Measurements from ENCODE around the gene NFIB. TPM values are rescaled to one million over a fixed set of nuclear protein-coding genes. Genes with fewer than 3 reads are reported as not detected.

NFIB gene
- total RNA-seq, 6 experiments from 2014 or later = 0.69 to 6.2 (median 4.4) TPM

- peaks cover 2% of the 10 kb centered on the region; the same call in 1 of the 2 replicates for H3K27me3 Mint-ChIP-seq (ENCODE audit: insufficient read depth)
- no peak overlapping the region for H3K4me3 Mint-ChIP-seq
- no peaks in the 10 kb centered on the region for H3K9me3 Mint-ChIP-seq
- DNase-seq = no peak
- H3K36me3 Mint-ChIP-seq (ENCODE audit: low read depth) = no peaks in the 10 kb centered on the region
- no peaks in the 10 kb centered on the region for H3K4me1 Mint-ChIP-seq (ENCODE audit: low read depth)
- no peak overlapping the region for H3K27ac Mint-ChIP-seq
- no peak for TF ChIP-seq CTCF (IDR thresholded peaks at IDR 0.05)
Observed at GRCh38 chr9:14228602-14229001, 85.3 kb downstream of the NFIB start.

- H3K36me3 Mint-ChIP-seq (ENCODE audit: low read depth) = no peaks in the 10 kb centered on the region
- no peak for DNase-seq
- H3K27ac Mint-ChIP-seq = no peak overlapping the region
- peaks cover 2% of the 10 kb centered on the region; the same call in 1 of the 2 replicates for H3K27me3 Mint-ChIP-seq (ENCODE audit: insufficient read depth)
- H3K4me3 Mint-ChIP-seq = no peak overlapping the region
- H3K4me1 Mint-ChIP-seq (ENCODE audit: low read depth) = peaks cover 3% of the 10 kb centered on the region
- no peaks in the 10 kb centered on the region for H3K9me3 Mint-ChIP-seq
- TF ChIP-seq CTCF (IDR thresholded peaks at IDR 0.05) = no peak
Observed at GRCh38 chr9:14226855-14227532, 86.9 kb downstream of the NFIB start.

- Mint-ChIP-seq H3K27ac (no peak overlapping the region), H3K36me3 (ENCODE audit: low read depth) (no peaks in the 10 kb centered on the region), H3K27me3 (ENCODE audit: insufficient read depth) (no peaks in the 10 kb centered on the region; the same call in 1 of the 2 replicates)
Observed at GRCh38 chr9:14223081-14223480, 90.9 kb downstream of the NFIB start.

GRCh38 chr9:14222149-14222835, 91.6 kb downstream of the NFIB start:
- peak overlapping the region; percentile 68; the same call in 1 of the 2 replicates for H3K27ac Mint-ChIP-seq
- TF ChIP-seq CTCF (IDR thresholded peaks at IDR 0.05) = no peak
- H3K4me3 Mint-ChIP-seq = no peak overlapping the region
- DNase-seq = no peak
- H3K27me3 Mint-ChIP-seq (ENCODE audit: insufficient read depth) = no peaks in the 10 kb centered on the region; the same call in 1 of the 2 replicates
- peaks cover 27% of the 10 kb centered on the region for H3K4me1 Mint-ChIP-seq (ENCODE audit: low read depth)
- no peaks in the 10 kb centered on the region for H3K36me3 Mint-ChIP-seq (ENCODE audit: low read depth)
- H3K9me3 Mint-ChIP-seq = no peaks in the 10 kb centered on the region

More at GRCh38 chr9:14223081-14223480, 90.9 kb downstream of the NFIB start:
- no peak overlapping the region for H3K4me3 Mint-ChIP-seq
- TF ChIP-seq CTCF (IDR thresholded peaks at IDR 0.05) = no peak
- no peaks in the 10 kb centered on the region for H3K9me3 Mint-ChIP-seq
- DNase-seq = no peak
- H3K4me1 Mint-ChIP-seq (ENCODE audit: low read depth) = peaks cover 27% of the 10 kb centered on the region

GRCh38 chr9:14221558-14221957, 92.4 kb downstream of the NFIB start:
- Mint-ChIP-seq H3K27ac (peak overlapping the region; percentile 68), H3K36me3 (ENCODE audit: low read depth) (no peaks in the 10 kb centered on the region), H3K27me3 (ENCODE audit: insufficient read depth) (no peaks in the 10 kb centered on the region; the same call in 1 of the 2 replicates), H3K4me1 (ENCODE audit: low read depth) (peaks cover 32% of the 10 kb centered on the region), H3K4me3 (peak overlapping the region; percentile 31; the same call in 1 of the 2 replicates), H3K9me3 (no peaks in the 10 kb centered on the region)
- DNase-seq = peak; percentile 74
- no peak for TF ChIP-seq CTCF (IDR thresholded peaks at IDR 0.05)

Data from HFFc6 (cell line).